GM23338 (cell line): ENCODE results near the gene IFNA16. TPM values are rescaled to one million over a fixed set of nuclear protein-coding genes. Genes with fewer than 3 reads are reported as not detected.
"Not testable (repeated sequence)": the region's sequence is repeated elsewhere in the genome, so short reads cannot be mapped to it uniquely, and the experiment has no call there.

Source experiments
- ATAC-seq: fragments of 200-7000 bp; cut with Tn5 transposase; 3 replicates; pipeline ENCODE4 v1.9.1; 2020
- DNase-seq: peaks from one replicate; pipeline ENCODE4 v3.0.0-alpha.2; 2015; ENCODE audit warnings: low spot score
- H2AFZ ChIP-seq: fragments of 200-600 bp; sonication (generic); 2 replicates; pipeline ENCODE4 v1.8.0; 2016; ENCODE audit warnings: antibody characterized with exemption, mild to moderate bottlenecking, moderate library complexity
- H3F3A ChIP-seq: fragments of 200-600 bp; sonication (generic); replicated peaks from 2 replicates; pipeline ENCODE4 v1.8.0; 2017; ENCODE audit warnings: antibody characterized with exemption, mixed run types, low read depth
- H3K27ac ChIP-seq: fragments of 200-600 bp; sonication (generic); 2 replicates; pipeline ENCODE4 v1.6.1; 2016; ENCODE audit warnings: low read depth
- H3K27me3 ChIP-seq: fragments of 200-600 bp; sonication (generic); 2 replicates; pipeline ENCODE4 v1.8.0; 2016; ENCODE audit warnings: mild to moderate bottlenecking, mixed run types, moderate library complexity; ENCODE audit not compliant: insufficient read depth
- H3K36me3 ChIP-seq: fragments of 200-600 bp; sonication (generic); 2 replicates; pipeline ENCODE4 v1.8.0; 2016; ENCODE audit warnings: mild to moderate bottlenecking; ENCODE audit not compliant: insufficient read depth
- H3K4me1 ChIP-seq: fragments of 200-600 bp; sonication (generic); 2 replicates; pipeline ENCODE4 v1.8.0; 2016; ENCODE audit warnings: mild to moderate bottlenecking, moderate library complexity; ENCODE audit not compliant: insufficient read depth
- H3K4me2 ChIP-seq: fragments of 200-600 bp; sonication (generic); 2 replicates; pipeline ENCODE4 v1.7.1; 2017; ENCODE audit warnings: mixed run types
- H3K4me3 ChIP-seq: fragments of 200-600 bp; sonication (generic); 2 replicates; pipeline ENCODE4 v1.6.1; 2016; ENCODE audit warnings: mixed run types
- H3K79me2 ChIP-seq: fragments of 200-600 bp; sonication (generic); replicated peaks from 2 replicates; pipeline ENCODE4 v1.8.0; 2017; ENCODE audit warnings: mild to moderate bottlenecking; ENCODE audit not compliant: insufficient read depth
- H3K9me2 ChIP-seq: fragments of 200-600 bp; sonication (generic); 2 replicates; pipeline ENCODE4 v1.8.0; 2017; ENCODE audit not compliant: insufficient read depth
- H4K20me1 ChIP-seq: fragments of 200-600 bp; sonication (generic); replicated peaks from 2 replicates; pipeline ENCODE4 v1.8.0; 2017; ENCODE audit warnings: mild to moderate bottlenecking; ENCODE audit not compliant: insufficient read depth
- H3K27ac Mint-ChIP-seq: 2 replicates; pipeline ENCODE4 v1.8.0; 2020; ENCODE audit warnings: inconsistent platforms, mild to moderate bottlenecking, moderate library complexity, mixed read lengths
- H3K27me3 Mint-ChIP-seq: 3 replicates; pipeline ENCODE4 v1.8.0; 2022; ENCODE audit warnings: low read depth, mild to moderate bottlenecking, moderate library complexity, mixed read lengths, inconsistent platforms; ENCODE audit not compliant: insufficient read depth, poor library complexity
- H3K36me3 Mint-ChIP-seq: 3 replicates; pipeline ENCODE4 v1.8.0; 2021; ENCODE audit warnings: low read depth, mild to moderate bottlenecking, inconsistent platforms, moderate library complexity, mixed read lengths
- H3K4me1 Mint-ChIP-seq: 3 replicates; pipeline ENCODE4 v1.8.0; 2020; ENCODE audit warnings: mild to moderate bottlenecking, inconsistent platforms, mixed read lengths
- H3K4me3 Mint-ChIP-seq: 3 replicates; pipeline ENCODE4 v1.8.0; 2021; ENCODE audit warnings: moderate library complexity, mild to moderate bottlenecking, inconsistent platforms, mixed read lengths
- H3K9me3 Mint-ChIP-seq: 3 replicates; pipeline ENCODE4 v1.8.0; 2020; ENCODE audit warnings: moderate library complexity, mild to moderate bottlenecking, inconsistent platforms, mixed read lengths
- CREB1 ChIP-seq: fragments of 250-450 bp; sonication (Bioruptor Pico); IDR thresholded peaks from 2 replicates; pipeline ENCODE4 v1.5.0; 2020; ENCODE audit warnings: low read depth, mild to moderate bottlenecking, moderate library complexity
- EZH2 ChIP-seq: fragments of 200-600 bp; sonication (generic); IDR thresholded peaks from one replicate; pipeline ENCODE4 v1.8.0; 2017; ENCODE audit warnings: antibody characterized with exemption, mild to moderate bottlenecking, low read depth; ENCODE audit not compliant: unreplicated experiment
- ZNF462 ChIP-seq: fragments of 250-450 bp; sonication (Bioruptor Pico); IDR thresholded peaks from 2 replicates; pipeline ENCODE4 v1.5.0; 2020; ENCODE audit warnings: mild to moderate bottlenecking, moderate library complexity
- polyA plus RNA-seq: library from polyadenylated mRNA; unstranded; fragments of >200 nt; fragmentation: Nextera tagmentation; extraction: Ambion mirVana; gene quantifications from 2 replicates; pipeline ENCODE4 v1.2.1, GENCODE V29; 2016
- total RNA-seq: library from RNA; depleted of rRNA; stranded (reverse); fragments of >200 nt; shearing (Covaris generic); gene quantifications from 2 replicates; pipeline ENCODE4 v1.2.3, GENCODE V29; 2014; rRNA removed

IFNA16 gene
- total and polyA plus RNA-seq, 2 experiments from 2014 or later: not detected

- no peak for TF ChIP-seq ZNF462 (CRISPR knock-in tag)
- no peak for TF ChIP-seq EZH2
- no peak for TF ChIP-seq CREB1 (CRISPR knock-in tag)
Measured at GRCh38 chr9:21171351-21171750, 45.8 kb downstream of the IFNA16 start (continued).

GRCh38 chr9:21166560-21166959, 50.6 kb downstream of the IFNA16 start, which contains the start of gene IFNA21:
IFNA21 (minus strand) TSS chr9:21166660; CDS start chr9:21166612, 48 bp downstream.
- H3K9me2 ChIP-seq, H2AFZ ChIP-seq, H4K20me1 ChIP-seq, H3K36me3 Mint-ChIP-seq, H3K27me3 Mint-ChIP-seq, H3K4me2 ChIP-seq, DNase-seq, H3K4me3 ChIP-seq, H3K36me3 ChIP-seq, H3F3A ChIP-seq, H3K4me1 Mint-ChIP-seq, H3K27me3 ChIP-seq, ATAC-seq, H3K4me1 ChIP-seq, H3K9me3 Mint-ChIP-seq, H3K27ac Mint-ChIP-seq, H3K4me3 Mint-ChIP-seq, H3K79me2 ChIP-seq, H3K27ac ChIP-seq: not testable (repeated sequence)

Other genes starting within 250 kb of the IFNA16 start
- gene HACD4, start 185.7 kb downstream of the IFNA16 start, total RNA-seq: 2.2 and 2.5 TPM in 2 replicates
- 1.3 and 1.7 TPM in 2 replicates for gene HACD4, start 185.7 kb downstream of the IFNA16 start, polyA plus RNA-seq
- gene IFNB1, start 139.4 kb downstream of the IFNA16 start, total RNA-seq: not detected in 2 replicates
- not detected in 2 replicates for gene IFNB1, start 139.4 kb downstream of the IFNA16 start, polyA plus RNA-seq
- gene IFNW1, start 75.5 kb downstream of the IFNA16 start, total RNA-seq: not detected in 2 replicates
- gene IFNW1, start 75.5 kb downstream of the IFNA16 start, polyA plus RNA-seq: not detected in 2 replicates
- not detected in 2 replicates for gene IFNA21, start 50.7 kb downstream of the IFNA16 start, total RNA-seq
- not detected in 2 replicates for gene IFNA21, start 50.7 kb downstream of the IFNA16 start, polyA plus RNA-seq
- gene IFNA4, start 29.7 kb downstream of the IFNA16 start, total RNA-seq: not detected in 2 replicates
- gene IFNA4, start 29.7 kb downstream of the IFNA16 start, polyA plus RNA-seq: not detected in 2 replicates
- not detected in 2 replicates for gene IFNA7, start 15.1 kb downstream of the IFNA16 start, total RNA-seq
- gene IFNA7, start 15.1 kb downstream of the IFNA16 start, polyA plus RNA-seq: not detected in 2 replicates
- not detected in 2 replicates for gene IFNA10, start 10.2 kb downstream of the IFNA16 start, total RNA-seq
- gene IFNA10, start 10.2 kb downstream of the IFNA16 start, polyA plus RNA-seq: not detected in 2 replicates
- not detected in 2 replicates for gene IFNA17, start 10.9 kb upstream of the IFNA16 start, total RNA-seq
- not detected in 2 replicates for gene IFNA17, start 10.9 kb upstream of the IFNA16 start, polyA plus RNA-seq
- gene IFNA14, start 22.7 kb upstream of the IFNA16 start, total RNA-seq: not detected in 2 replicates
- not detected in 2 replicates for gene IFNA14, start 22.7 kb upstream of the IFNA16 start, polyA plus RNA-seq
- gene IFNA5, start 88.0 kb upstream of the IFNA16 start, total RNA-seq: not detected in 2 replicates
- gene IFNA5, start 88.0 kb upstream of the IFNA16 start, polyA plus RNA-seq: not detected in 2 replicates
- gene KLHL9, start 118.1 kb upstream of the IFNA16 start, total RNA-seq: 22.1 and 24.0 TPM in 2 replicates
- 9.1 and 9.6 TPM in 2 replicates for gene KLHL9, start 118.1 kb upstream of the IFNA16 start, polyA plus RNA-seq
- not detected in 2 replicates for gene IFNA6, start 133.6 kb upstream of the IFNA16 start, total RNA-seq
- not detected in 2 replicates for gene IFNA6, start 133.6 kb upstream of the IFNA16 start, polyA plus RNA-seq
- gene IFNA13, start 150.7 kb upstream of the IFNA16 start, total RNA-seq: not detected in 2 replicates
- gene IFNA13, start 150.7 kb upstream of the IFNA16 start, polyA plus RNA-seq: not detected in 2 replicates
- not detected in 2 replicates for gene IFNA2, start 168.1 kb upstream of the IFNA16 start, total RNA-seq
- not detected in 2 replicates for gene IFNA2, start 168.1 kb upstream of the IFNA16 start, polyA plus RNA-seq
- not detected in 2 replicates for gene IFNA8, start 191.8 kb upstream of the IFNA16 start, total RNA-seq
- not detected in 2 replicates for gene IFNA8, start 191.8 kb upstream of the IFNA16 start, polyA plus RNA-seq
- not detected in 2 replicates for gene IFNA1, start 223.1 kb upstream of the IFNA16 start, total RNA-seq
- gene IFNA1, start 223.1 kb upstream of the IFNA16 start, polyA plus RNA-seq: not detected in 2 replicates